ENCODE results near the gene DYNC2I2. TPM values are rescaled to one million over a fixed set of nuclear protein-coding genes. Genes with fewer than 3 reads are reported as not detected.
"Not testable (repeated sequence)": the region's sequence is repeated elsewhere in the genome, so short reads cannot be mapped to it uniquely, and the experiment has no call there.

DYNC2I2 gene
- total and polyA plus RNA-seq, 4 donors = 32.5 to 84.8 (median 66.0) TPM

DNA sequence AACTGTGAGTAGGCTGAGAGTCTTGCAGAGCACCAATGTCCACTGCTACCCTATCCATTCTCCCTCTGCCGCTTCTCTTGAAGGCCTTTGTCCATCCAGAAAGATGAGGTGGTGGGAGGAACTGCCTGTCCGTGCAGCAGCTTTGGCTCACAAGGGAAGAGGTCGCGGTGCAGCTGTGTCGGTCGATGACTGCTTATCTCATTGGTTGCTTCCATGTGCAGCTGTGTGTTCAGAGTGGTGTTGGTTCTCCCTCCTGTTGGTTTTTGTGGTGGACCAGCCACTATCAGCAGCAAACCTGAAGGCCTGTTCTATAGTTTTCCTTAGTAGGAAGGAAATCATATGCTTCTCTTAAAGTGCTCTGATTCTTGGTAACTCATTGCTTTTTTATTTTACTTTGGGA is 63.6 kb downstream of the DYNC2I2 start:
- 86 to 87% methylated on average over 6 of the region's 6 CpGs for WGBS, 2 donors
- Histone ChIP-seq H3K27ac (ENCODE audit: low read depth in 1 of 2, low read length in 1 of 2) (no peak overlapping the region), H3K9ac (ENCODE audit: insufficient read depth in 1 of 2, low read length in 2 of 2) (no peak overlapping the region), H3K27me3 (ENCODE audit: control insufficient read depth in 3 of 3, insufficient read depth in 3 of 3, low read length in 2 of 3) (no peaks in the 10 kb centered on the region), H3K4me3 (no peak overlapping the region), H3K36me3 (ENCODE audit: control insufficient read depth in 4 of 4, insufficient read depth in 4 of 4, low read length in 4 of 4) (peaks cover 36 to 60% (median 43%) of the 10 kb centered on the region in 4 donors), H3K9me3 (ENCODE audit: control insufficient read depth in 4 of 4, insufficient read depth in 3 of 4, low read length in 3 of 4) (peaks cover 0 to 3% (median 0%) of the 10 kb centered on the region in 4 donors), H3K4me1 (ENCODE audit: control insufficient read depth in 5 of 5, insufficient read depth in 5 of 5, low read length in 5 of 5) (no peaks in the 10 kb centered on the region)
- ATAC-seq (ENCODE audit: insufficient read depth, low FRiP score) (no peak), DNase-seq (no peak)
- no peak for TF ChIP-seq CTCF (IDR thresholded peaks at IDR 0.05; ENCODE audit: control extremely low read depth, extremely low read depth)

DNA sequence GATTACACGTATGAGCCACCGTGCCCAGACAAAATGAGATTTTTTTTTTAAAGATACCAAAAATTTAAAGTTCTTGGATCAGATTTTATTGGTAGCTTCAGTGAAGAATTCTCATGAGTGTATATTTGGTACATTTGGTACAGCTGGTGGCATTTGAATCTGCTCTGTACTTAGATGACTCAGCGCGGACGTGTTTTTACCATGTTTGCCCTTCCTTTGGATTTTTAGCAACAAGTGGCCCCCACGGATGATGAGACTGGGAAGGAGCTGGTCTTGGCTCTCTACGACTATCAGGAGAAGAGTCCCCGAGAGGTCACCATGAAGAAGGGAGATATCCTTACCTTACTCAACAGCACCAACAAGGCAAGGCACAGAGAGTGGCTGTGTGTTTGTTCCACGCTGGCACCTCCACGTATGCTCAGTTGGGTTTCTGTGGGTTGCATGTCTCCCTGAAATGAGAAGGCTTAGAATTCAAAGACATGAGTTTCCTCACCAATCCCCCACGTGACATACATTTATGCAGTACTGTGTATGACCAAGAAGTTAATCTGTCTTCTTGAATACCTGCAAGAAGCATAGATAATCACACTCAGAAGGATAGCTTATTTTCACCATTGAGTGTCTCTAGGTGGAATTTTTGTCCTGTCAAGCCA is 67.9 kb downstream of the DYNC2I2 start:
- no peak for ATAC-seq (ENCODE audit: insufficient read depth, low FRiP score)
- 92 to 96% methylated on average over 11 of the region's 11 CpGs for WGBS, 2 donors
- peaks cover 0 to 3% (median 0%) of the 10 kb centered on the region in 4 donors for H3K9me3 ChIP-seq (ENCODE audit: control insufficient read depth in 4 of 4, insufficient read depth in 3 of 4, low read length in 3 of 4)
- DNase-seq = no peak
- no peak overlapping the region for H3K27ac ChIP-seq (ENCODE audit: low read depth in 1 of 2, low read length in 1 of 2)
- H3K27me3 ChIP-seq (ENCODE audit: control insufficient read depth in 3 of 3, insufficient read depth in 3 of 3, low read length in 2 of 3) = no peaks in the 10 kb centered on the region
- peaks cover 46 to 72% (median 53%) of the 10 kb centered on the region in 4 donors for H3K36me3 ChIP-seq (ENCODE audit: control insufficient read depth in 4 of 4, insufficient read depth in 4 of 4, low read length in 4 of 4)
- H3K4me3 ChIP-seq = no peak overlapping the region
- no peak for TF ChIP-seq CTCF (IDR thresholded peaks at IDR 0.05; ENCODE audit: control extremely low read depth, extremely low read depth)
- H3K4me1 ChIP-seq (ENCODE audit: control insufficient read depth in 5 of 5, insufficient read depth in 5 of 5, low read length in 5 of 5) = no peaks in the 10 kb centered on the region
- no peak overlapping the region for H3K9ac ChIP-seq (ENCODE audit: insufficient read depth in 1 of 2, low read length in 2 of 2)

DNA sequence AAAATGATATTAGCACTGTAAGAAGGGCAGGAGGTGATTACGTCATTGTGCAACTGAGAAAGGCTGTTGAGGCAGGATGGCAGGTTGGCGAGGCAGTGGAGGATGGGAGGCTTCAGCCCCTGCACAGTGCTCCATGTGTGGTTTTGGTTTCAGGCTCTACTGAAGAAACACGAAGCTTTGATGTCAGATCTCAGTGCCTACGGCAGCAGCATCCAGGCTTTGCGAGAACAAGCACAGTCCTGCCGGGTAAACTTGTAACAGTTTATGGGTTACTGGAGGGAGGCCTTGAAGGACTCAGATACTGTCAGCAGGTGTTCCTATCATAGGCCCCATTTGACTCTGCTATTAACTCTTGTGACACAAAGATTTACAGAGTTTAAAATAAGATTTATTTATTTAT is 69.2 kb downstream of the DYNC2I2 start:
- ATAC-seq (ENCODE audit: insufficient read depth, low FRiP score) = no peak
- WGBS, 2 donors = 67 to 69% methylated on average over 6 of the region's 6 CpGs
- no peak for TF ChIP-seq CTCF (IDR thresholded peaks at IDR 0.05; ENCODE audit: control extremely low read depth, extremely low read depth)
- H3K9ac ChIP-seq (ENCODE audit: insufficient read depth in 1 of 2, low read length in 2 of 2) = no peak overlapping the region
- H3K27me3 ChIP-seq (ENCODE audit: control insufficient read depth in 3 of 3, insufficient read depth in 3 of 3, low read length in 2 of 3) = no peaks in the 10 kb centered on the region
- H3K4me1 ChIP-seq (ENCODE audit: control insufficient read depth in 5 of 5, insufficient read depth in 5 of 5, low read length in 5 of 5) = no peaks in the 10 kb centered on the region
- H3K36me3 ChIP-seq (ENCODE audit: control insufficient read depth in 4 of 4, insufficient read depth in 4 of 4, low read length in 4 of 4) = peaks cover 47 to 73% (median 60%) of the 10 kb centered on the region in 4 donors
- H3K4me3 ChIP-seq = no peak overlapping the region
- no peak for DNase-seq
- H3K9me3 ChIP-seq (ENCODE audit: control insufficient read depth in 4 of 4, insufficient read depth in 3 of 4, low read length in 3 of 4) = no peaks in the 10 kb centered on the region
- H3K27ac ChIP-seq (ENCODE audit: low read depth in 1 of 2, low read length in 1 of 2) = no peak overlapping the region

- not testable (repeated sequence) for H3K9ac ChIP-seq (ENCODE audit: insufficient read depth in 1 of 2, low read length in 2 of 2); H3K4me3 ChIP-seq; H3K27ac ChIP-seq (ENCODE audit: low read depth in 1 of 2, low read length in 1 of 2); DNase-seq; H3K27me3 ChIP-seq (ENCODE audit: control insufficient read depth in 3 of 3, insufficient read depth in 3 of 3, low read length in 2 of 3); H3K9me3 ChIP-seq (ENCODE audit: control insufficient read depth in 4 of 4, insufficient read depth in 3 of 4, low read length in 3 of 4); ATAC-seq (ENCODE audit: insufficient read depth, low FRiP score); H3K4me1 ChIP-seq (ENCODE audit: control insufficient read depth in 5 of 5, insufficient read depth in 5 of 5, low read length in 5 of 5)
- 87 to 88% methylated on average over 11 of the region's 11 CpGs for WGBS, 2 donors
- peaks cover 47 to 75% (median 63%) of the 10 kb centered on the region in 4 donors for H3K36me3 ChIP-seq (ENCODE audit: control insufficient read depth in 4 of 4, insufficient read depth in 4 of 4, low read length in 4 of 4)
These were observed 69.7 kb downstream of the DYNC2I2 start for GRCh38 chr9:128586934-128587333.

GRCh38 chr9:128585155-128585554 is 71.5 kb downstream of the DYNC2I2 start:
- not testable (repeated sequence) for H3K4me3 ChIP-seq; ATAC-seq (ENCODE audit: insufficient read depth, low FRiP score); DNase-seq; H3K9me3 ChIP-seq (ENCODE audit: control insufficient read depth in 4 of 4, insufficient read depth in 3 of 4, low read length in 3 of 4); H3K4me1 ChIP-seq (ENCODE audit: control insufficient read depth in 5 of 5, insufficient read depth in 5 of 5, low read length in 5 of 5); H3K27me3 ChIP-seq (ENCODE audit: control insufficient read depth in 3 of 3, insufficient read depth in 3 of 3, low read length in 2 of 3); H3K27ac ChIP-seq (ENCODE audit: low read depth in 1 of 2, low read length in 1 of 2); H3K9ac ChIP-seq (ENCODE audit: insufficient read depth in 1 of 2, low read length in 2 of 2)
- WGBS, 2 donors = 85 to 93% methylated on average over 8 of the region's 8 CpGs
- peaks cover 51 to 83% (median 64%) of the 10 kb centered on the region in 4 donors for H3K36me3 ChIP-seq (ENCODE audit: control insufficient read depth in 4 of 4, insufficient read depth in 4 of 4, low read length in 4 of 4)

Data from lung (tissue), 12 donors.